IPS-18a (cell line): Measurements from ENCODE around the gene CCDC28A.
A peak's percentile ranks its signal among the peaks of the same experiment; 100 is the strongest.

ENCODE experiments used
- H3K27ac ChIP-seq: one replicate; pipeline ENCODE4 v1.5.1; 2013; ENCODE audit warnings: low read length
- H3K27me3 ChIP-seq: one replicate; pipeline ENCODE4 v1.6.1; 2013; ENCODE audit warnings: mild to moderate bottlenecking, low read length; ENCODE audit not compliant: control insufficient read depth, insufficient read depth
- H3K36me3 ChIP-seq: one replicate; pipeline ENCODE4 v1.6.1; 2013; ENCODE audit warnings: low read depth, low read length; ENCODE audit not compliant: control insufficient read depth
- H3K4me1 ChIP-seq: one replicate; pipeline ENCODE4 v1.6.1; 2013; ENCODE audit warnings: low read depth, low read length; ENCODE audit not compliant: control insufficient read depth
- H3K4me3 ChIP-seq: one replicate; pipeline ENCODE4 v1.5.1; 2013; ENCODE audit warnings: low read length
- H3K9ac ChIP-seq: one replicate; pipeline ENCODE4 v1.6.1; 2013; ENCODE audit warnings: mild to moderate bottlenecking, low read length, moderate library complexity
- H3K9me3 ChIP-seq: one replicate; pipeline ENCODE4 v1.6.1; 2013; ENCODE audit warnings: low read depth, low read length; ENCODE audit not compliant: control insufficient read depth

Gene CCDC28A

GRCh38 chr6:138765896-138766655, 7.5 kb upstream of the CCDC28A start:
- Histone ChIP-seq H3K4me3 (no peak overlapping the region), H3K4me1 (no peaks in the 10 kb centered on the region), H3K27ac (no peak overlapping the region), H3K27me3 (no peaks in the 10 kb centered on the region), H3K9me3 (no peaks in the 10 kb centered on the region), H3K9ac (no peak overlapping the region), H3K36me3 (no peaks in the 10 kb centered on the region)

- no peak overlapping the region for H3K9ac ChIP-seq
These were observed 4.4 kb upstream of the CCDC28A start for GRCh38 chr6:138769102-138769676.

GRCh38 chr6:138772596-138773176, 883 bp upstream of the CCDC28A start:
- no peaks in the 10 kb centered on the region for H3K36me3 ChIP-seq
- no peaks in the 10 kb centered on the region for H3K27me3 ChIP-seq
- H3K9me3 ChIP-seq = no peaks in the 10 kb centered on the region
- H3K9ac ChIP-seq = peak overlapping the region; percentile 85
- H3K27ac ChIP-seq = peak overlapping the region; percentile 71
- peak overlapping the region; percentile 88 for H3K4me3 ChIP-seq
- peaks cover 5% of the 10 kb centered on the region for H3K4me1 ChIP-seq

More at GRCh38 chr6:138769102-138769676, 4.4 kb upstream of the CCDC28A start:
- Histone ChIP-seq H3K27me3 (no peaks in the 10 kb centered on the region), H3K4me1 (peaks cover 2% of the 10 kb centered on the region), H3K9me3 (no peaks in the 10 kb centered on the region), H3K36me3 (no peaks in the 10 kb centered on the region), H3K4me3 (no peak overlapping the region), H3K27ac (no peak overlapping the region)

GRCh38 chr6:138774370-138774769, 801 bp downstream of the CCDC28A start:
- Histone ChIP-seq H3K27ac (no peak overlapping the region), H3K9me3 (no peaks in the 10 kb centered on the region), H3K9ac (no peak overlapping the region), H3K27me3 (no peaks in the 10 kb centered on the region), H3K36me3 (no peaks in the 10 kb centered on the region), H3K4me1 (peaks cover 5% of the 10 kb centered on the region), H3K4me3 (peak overlapping the region; percentile 88)

- Histone ChIP-seq H3K4me3 (no peak overlapping the region), H3K9me3 (no peaks in the 10 kb centered on the region), H3K27ac (no peak overlapping the region), H3K9ac (no peak overlapping the region), H3K4me1 (peaks cover 5% of the 10 kb centered on the region), H3K36me3 (no peaks in the 10 kb centered on the region), H3K27me3 (no peaks in the 10 kb centered on the region)
These were observed 3.1 kb downstream of the CCDC28A start for GRCh38 chr6:138776659-138777058.

GRCh38 chr6:138778331-138778730, 4.8 kb downstream of the CCDC28A start:
- no peak overlapping the region for H3K4me3 ChIP-seq
- no peaks in the 10 kb centered on the region for H3K9me3 ChIP-seq
- no peaks in the 10 kb centered on the region for H3K27me3 ChIP-seq
- H3K36me3 ChIP-seq = no peaks in the 10 kb centered on the region
- no peak overlapping the region for H3K9ac ChIP-seq
- no peak overlapping the region for H3K27ac ChIP-seq
- H3K4me1 ChIP-seq = peaks cover 5% of the 10 kb centered on the region

GRCh38 chr6:138782243-138782642, 8.7 kb downstream of the CCDC28A start:
- Histone ChIP-seq H3K27ac (no peak overlapping the region), H3K27me3 (no peaks in the 10 kb centered on the region), H3K4me1 (no peaks in the 10 kb centered on the region), H3K9ac (no peak overlapping the region), H3K4me3 (no peak overlapping the region), H3K36me3 (no peaks in the 10 kb centered on the region), H3K9me3 (no peaks in the 10 kb centered on the region)

GRCh38 chr6:138785079-138785478, 11.5 kb downstream of the CCDC28A start:
- H3K9me3 ChIP-seq = no peaks in the 10 kb centered on the region
- H3K27ac ChIP-seq = no peak overlapping the region
- H3K9ac ChIP-seq = no peak overlapping the region
- no peaks in the 10 kb centered on the region for H3K36me3 ChIP-seq
- H3K4me1 ChIP-seq = no peaks in the 10 kb centered on the region
- no peaks in the 10 kb centered on the region for H3K27me3 ChIP-seq
- H3K4me3 ChIP-seq = no peak overlapping the region

- H3K4me1 ChIP-seq = no peaks in the 10 kb centered on the region
- no peaks in the 10 kb centered on the region for H3K9me3 ChIP-seq
- H3K4me3 ChIP-seq = no peak overlapping the region
- no peak overlapping the region for H3K27ac ChIP-seq
- H3K9ac ChIP-seq = no peak overlapping the region
- no peaks in the 10 kb centered on the region for H3K36me3 ChIP-seq
- H3K27me3 ChIP-seq = no peaks in the 10 kb centered on the region
These were observed 12.4 kb downstream of the CCDC28A start for GRCh38 chr6:138785980-138786379.

- Histone ChIP-seq H3K9me3 (no peaks in the 10 kb centered on the region), H3K4me3 (no peak overlapping the region), H3K36me3 (no peaks in the 10 kb centered on the region)
These were observed 13.6 kb downstream of the CCDC28A start for GRCh38 chr6:138787138-138787537.

GRCh38 chr6:138795809-138796603, 22.4 kb downstream of the CCDC28A start, which contains the start of gene ECT2L:
Gene ECT2L, plus strand, starts transcription at chr6:138796087. Its CDS starts 17,188 bp downstream, at chr6:138813275.
- Histone ChIP-seq H3K36me3 (no peaks in the 10 kb centered on the region), H3K27ac (no peak within 1 kb of the TSS), H3K4me3 (peak within 1 kb of the TSS; percentile 49), H3K4me1 (no peaks in the 10 kb centered on the region), H3K9me3 (no peaks in the 10 kb centered on the region), H3K9ac (peak within 1 kb of the TSS; percentile 24), H3K27me3 (peaks cover 20% of the 10 kb centered on the region)

More at GRCh38 chr6:138787138-138787537, 13.6 kb downstream of the CCDC28A start:
- Histone ChIP-seq H3K4me1 (no peaks in the 10 kb centered on the region), H3K27ac (no peak overlapping the region), H3K27me3 (no peaks in the 10 kb centered on the region), H3K9ac (no peak overlapping the region)
